Cardiac fibroblast (primary cell): ENCODE results near the gene LRP1-AS.

Experiments
- DNase-seq, 2 donors: peaks; one replicate each; pipeline versions ENCODE4 v3.0.0 to v3.0.0-alpha.2; 2010; ENCODE audit warnings: low read depth in 2 of 2
- H3K4me3 ChIP-seq, 2 donors: replicated peaks in 1 of 2; 1 replicate in 1 of 2; 2 replicates in 1 of 2; pipeline ENCODE4 v1.5.1; 2011; ENCODE audit warnings: low read depth in 2 of 2, low read length in 2 of 2, mild to moderate bottlenecking in 2 of 2, moderate library complexity in 1 of 2
- CTCF ChIP-seq: IDR thresholded peaks from one replicate; pipeline ENCODE4 v1.5.1; 2011; ENCODE audit warnings: low read depth, mild to moderate bottlenecking, low read length, inconsistent platforms

Gene LRP1-AS

GRCh38 chr12:57116580-57117281 is 30.7 kb downstream of the LRP1-AS start:
- no peak overlapping the region for H3K4me3 ChIP-seq
- TF ChIP-seq CTCF, result no peak
- no peak for DNase-seq

GRCh38 chr12:57112492-57113294 is 34.7 kb downstream of the LRP1-AS start:
- TF ChIP-seq CTCF, result no peak
- H3K4me3 ChIP-seq, result peak overlapping the region; percentile 20 to 86
- DNase-seq, result no peak

- peak within 1 kb of the TSS; percentile 86 to 89 for H3K4me3 ChIP-seq
- DNase-seq, result peak; percentile 90 to 97
- TF ChIP-seq CTCF, result no peak
These were observed 36.2 kb downstream of the LRP1-AS start, which contains the start of gene STAT6 for GRCh38 chr12:57111031-57111734. TSS of gene STAT6 (minus strand) at chr12:57111362. CDS start at chr12:57108278, 3,084 bp downstream.

GRCh38 chr12:57110104-57111030 is 37.1 kb downstream of the LRP1-AS start:
- DNase-seq, result peak in 1 of 2 donors; percentile 46
- no peak for TF ChIP-seq CTCF

GRCh38 chr12:57109207-57110103 is 38.0 kb downstream of the LRP1-AS start:
- no peak for TF ChIP-seq CTCF
- H3K4me3 ChIP-seq, result peak overlapping the region; percentile 86 to 89
- no peak for DNase-seq

More at GRCh38 chr12:57110104-57111030, 37.1 kb downstream of the LRP1-AS start:
- H3K4me3 ChIP-seq, result peak overlapping the region; percentile 86 to 89
